Dedifferentiated amniotic fluid mesenchymal stem cell (primary cell): ENCODE measurements around the gene PLEKHA7.
"Not testable (repeated sequence)": the region's sequence is repeated elsewhere in the genome, so short reads cannot be mapped to it uniquely, and the experiment has no call there.

ENCODE experiments used
- DNase-seq: peaks from one replicate; pipeline ENCODE4 v3.0.0-alpha.2; 2016; ENCODE audit errors: extremely low spot score

Gene PLEKHA7, protein sequence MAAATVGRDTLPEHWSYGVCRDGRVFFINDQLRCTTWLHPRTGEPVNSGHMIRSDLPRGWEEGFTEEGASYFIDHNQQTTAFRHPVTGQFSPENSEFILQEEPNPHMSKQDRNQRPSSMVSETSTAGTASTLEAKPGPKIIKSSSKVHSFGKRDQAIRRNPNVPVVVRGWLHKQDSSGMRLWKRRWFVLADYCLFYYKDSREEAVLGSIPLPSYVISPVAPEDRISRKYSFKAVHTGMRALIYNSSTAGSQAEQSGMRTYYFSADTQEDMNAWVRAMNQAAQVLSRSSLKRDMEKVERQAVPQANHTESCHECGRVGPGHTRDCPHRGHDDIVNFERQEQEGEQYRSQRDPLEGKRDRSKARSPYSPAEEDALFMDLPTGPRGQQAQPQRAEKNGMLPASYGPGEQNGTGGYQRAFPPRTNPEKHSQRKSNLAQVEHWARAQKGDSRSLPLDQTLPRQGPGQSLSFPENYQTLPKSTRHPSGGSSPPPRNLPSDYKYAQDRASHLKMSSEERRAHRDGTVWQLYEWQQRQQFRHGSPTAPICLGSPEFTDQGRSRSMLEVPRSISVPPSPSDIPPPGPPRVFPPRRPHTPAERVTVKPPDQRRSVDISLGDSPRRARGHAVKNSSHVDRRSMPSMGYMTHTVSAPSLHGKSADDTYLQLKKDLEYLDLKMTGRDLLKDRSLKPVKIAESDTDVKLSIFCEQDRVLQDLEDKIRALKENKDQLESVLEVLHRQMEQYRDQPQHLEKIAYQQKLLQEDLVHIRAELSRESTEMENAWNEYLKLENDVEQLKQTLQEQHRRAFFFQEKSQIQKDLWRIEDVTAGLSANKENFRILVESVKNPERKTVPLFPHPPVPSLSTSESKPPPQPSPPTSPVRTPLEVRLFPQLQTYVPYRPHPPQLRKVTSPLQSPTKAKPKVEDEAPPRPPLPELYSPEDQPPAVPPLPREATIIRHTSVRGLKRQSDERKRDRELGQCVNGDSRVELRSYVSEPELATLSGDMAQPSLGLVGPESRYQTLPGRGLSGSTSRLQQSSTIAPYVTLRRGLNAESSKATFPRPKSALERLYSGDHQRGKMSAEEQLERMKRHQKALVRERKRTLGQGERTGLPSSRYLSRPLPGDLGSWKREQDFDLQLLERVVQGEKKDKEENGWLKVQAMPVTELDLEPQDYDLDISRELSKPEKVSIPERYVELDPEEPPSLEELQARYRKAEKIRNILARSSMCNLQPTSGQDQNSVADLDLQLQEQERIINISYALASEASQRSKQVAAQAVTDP

DNA sequence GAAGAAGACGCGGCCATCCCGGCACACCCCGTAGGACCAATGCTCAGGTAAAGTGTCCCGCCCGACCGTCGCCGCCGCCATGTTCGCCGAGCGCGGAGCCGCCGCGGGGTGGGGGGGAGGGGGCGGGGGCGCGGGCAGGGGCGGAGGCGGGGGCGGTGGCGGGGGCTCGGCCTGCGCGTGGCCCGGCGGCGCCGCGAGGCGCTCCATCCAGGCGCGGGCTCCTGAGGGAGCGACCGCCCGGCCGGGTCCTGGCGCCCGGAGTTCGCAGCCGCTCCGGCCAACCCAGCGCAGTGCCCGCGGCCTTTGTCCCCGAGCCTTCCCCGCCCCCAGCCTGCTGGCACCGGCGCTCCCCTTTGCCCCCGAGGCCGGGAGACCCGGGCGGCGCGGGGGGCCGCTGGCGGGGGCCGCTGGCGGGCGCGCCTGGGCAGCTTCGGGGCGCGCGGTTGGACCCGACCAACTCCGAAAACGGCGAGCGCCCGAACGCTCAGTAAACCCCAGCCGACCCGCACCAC is at the start of gene PLEKHA7:
TSS of gene PLEKHA7 (minus strand) at position 94 of the 512 bp plus-strand sequence. CDS start at position 81, 13 bp downstream.
- DNase-seq, result no peak

DNA sequence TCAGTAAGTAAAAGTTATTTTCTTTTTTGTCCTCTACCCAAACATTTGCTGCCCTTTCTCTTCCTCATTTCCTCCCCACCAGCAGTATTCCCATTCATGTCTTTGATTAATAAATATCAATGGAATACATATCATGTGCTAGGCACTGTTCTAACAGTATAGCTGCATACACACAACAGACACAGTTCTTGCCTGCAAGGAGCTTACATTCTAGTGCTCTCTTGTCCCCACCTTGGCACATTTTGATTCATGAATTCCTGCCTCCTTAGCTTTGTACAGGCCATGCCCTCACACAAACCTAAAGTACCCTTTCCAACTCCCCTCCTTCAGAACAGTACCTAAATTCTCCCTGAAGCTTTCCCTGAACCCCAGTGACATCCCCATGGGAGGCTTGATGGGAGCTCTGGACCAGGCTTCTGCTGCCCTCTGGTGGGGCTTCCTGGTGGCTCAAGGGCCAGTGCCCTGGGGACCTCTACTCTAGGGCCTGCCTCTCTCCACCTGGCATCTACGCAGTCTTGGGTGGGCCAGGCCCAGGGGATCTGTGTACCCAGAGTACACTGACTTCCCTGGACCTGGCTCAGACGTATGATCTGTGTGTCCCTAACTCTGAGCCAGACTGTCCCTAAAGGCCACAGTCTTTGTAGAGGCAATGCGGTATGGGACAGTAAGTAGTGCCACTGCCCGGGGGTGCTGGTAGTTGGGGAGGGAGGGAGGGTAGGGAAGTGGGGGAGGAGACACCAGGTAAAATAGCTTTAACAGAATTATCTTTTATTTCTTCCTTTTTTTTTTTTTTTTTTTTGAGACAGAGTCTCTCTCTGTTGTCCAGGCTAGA is 49.2 kb upstream of the PLEKHA7 start:
- no peak for DNase-seq

DNA sequence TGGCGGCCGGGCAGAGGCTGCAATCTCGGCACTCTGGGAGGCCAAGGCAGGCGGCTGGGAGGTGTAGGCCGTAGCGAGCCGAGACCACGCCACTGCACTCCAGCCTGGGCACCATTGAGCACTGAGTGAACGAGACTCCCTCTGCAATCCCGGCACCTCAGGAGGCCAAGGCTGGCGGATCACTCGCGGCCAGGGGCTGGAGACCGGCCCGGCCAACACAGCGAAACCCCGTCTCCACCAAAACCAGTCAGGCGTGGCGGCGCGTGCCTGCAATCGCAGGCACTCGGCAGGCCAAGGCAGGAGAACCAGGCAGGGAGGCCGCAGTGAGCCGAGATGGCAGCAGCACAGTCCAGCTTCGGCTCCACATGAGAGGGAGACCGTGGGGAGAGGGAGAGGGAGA is 36.9 kb upstream of the PLEKHA7 start:
- DNase-seq, result not testable (repeated sequence)

DNA sequence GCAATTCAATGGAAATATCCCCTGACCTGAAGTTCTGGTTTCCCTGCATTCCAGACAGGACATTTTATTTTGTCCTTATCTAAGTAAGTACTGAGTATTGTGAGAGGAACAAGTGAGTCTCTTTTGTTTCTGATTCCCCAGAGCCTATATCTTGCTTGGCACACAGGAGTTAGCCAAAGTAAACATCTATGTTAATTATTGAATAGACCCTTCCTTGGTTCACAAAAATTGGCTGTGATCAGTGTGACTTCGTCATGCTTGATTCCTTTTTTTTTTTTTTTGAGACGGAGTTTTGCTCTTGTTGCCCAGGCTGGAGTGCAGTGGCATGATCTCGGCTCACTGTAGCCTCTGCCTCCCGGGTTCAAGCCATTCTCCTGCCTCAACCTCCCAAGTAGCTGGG is 34.3 kb upstream of the PLEKHA7 start:
- DNase-seq, result not testable (repeated sequence)

DNA sequence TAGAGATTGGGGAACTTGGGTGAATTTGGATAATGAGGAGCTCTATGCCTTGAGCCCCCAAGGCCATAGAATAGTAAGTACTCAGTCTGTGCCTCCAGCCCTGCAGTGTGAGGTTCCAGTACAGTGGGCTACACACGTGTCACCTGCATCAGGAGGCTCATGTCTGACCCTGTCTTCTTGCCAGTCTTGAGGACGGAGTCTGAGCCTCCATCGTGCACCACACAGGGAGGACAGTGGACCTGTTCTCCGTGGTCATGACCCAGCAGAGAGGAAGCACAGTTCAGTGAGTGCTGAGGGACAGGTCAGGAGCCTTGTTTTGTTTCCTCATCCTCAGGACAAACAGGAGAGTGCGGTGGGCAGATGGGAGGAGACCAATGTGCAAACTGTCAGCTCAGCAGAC is 32.5 kb upstream of the PLEKHA7 start:
- no peak for DNase-seq

DNA sequence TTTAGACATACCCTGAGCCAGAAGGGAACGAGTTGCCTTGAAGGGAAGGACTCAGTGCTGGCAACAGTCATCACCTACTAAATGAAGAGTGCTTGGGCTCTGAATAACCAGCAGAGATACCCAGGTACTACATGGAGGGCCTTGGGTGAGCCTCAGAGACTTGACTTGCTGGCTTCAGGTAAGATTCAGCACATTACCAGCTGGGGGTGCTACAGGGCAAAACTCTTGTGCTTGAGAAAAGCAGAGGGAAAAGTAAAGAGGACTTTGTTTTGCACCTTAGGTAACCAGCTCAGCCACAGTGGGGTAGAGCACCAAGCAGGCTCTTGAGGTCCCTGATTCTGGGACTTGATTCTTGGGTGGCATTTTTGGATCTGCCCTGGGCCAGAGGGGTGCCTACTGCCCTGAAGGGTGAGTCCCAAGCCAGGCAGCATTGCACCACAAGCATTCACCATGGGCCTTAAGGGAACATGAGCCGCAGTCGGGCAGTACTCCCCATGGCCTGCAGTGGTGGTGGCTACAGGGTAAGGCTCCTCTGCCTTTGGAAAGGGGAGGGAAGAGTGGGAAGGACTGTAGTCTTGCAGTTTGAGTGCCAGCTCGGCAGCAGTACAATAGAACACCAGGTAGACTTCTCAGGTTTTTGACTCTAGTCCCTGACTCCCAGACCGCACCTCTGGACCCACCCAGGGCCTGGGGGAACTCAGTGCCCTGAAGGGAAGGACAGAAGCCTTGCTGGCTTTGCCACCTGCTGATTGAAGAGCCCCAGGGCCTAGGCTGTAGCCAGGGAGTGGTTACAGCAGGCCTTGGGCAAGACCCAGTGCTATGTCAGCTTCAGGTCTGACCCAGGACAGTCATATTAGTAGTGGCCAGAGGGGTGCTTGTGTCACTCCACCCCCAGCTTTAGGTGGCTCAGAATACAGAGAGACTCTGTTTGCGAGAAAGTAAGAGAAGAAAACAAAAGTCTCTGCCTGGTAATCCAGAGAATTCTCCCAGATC is 22.7 kb upstream of the PLEKHA7 start:
- DNase-seq, result no peak

DNA sequence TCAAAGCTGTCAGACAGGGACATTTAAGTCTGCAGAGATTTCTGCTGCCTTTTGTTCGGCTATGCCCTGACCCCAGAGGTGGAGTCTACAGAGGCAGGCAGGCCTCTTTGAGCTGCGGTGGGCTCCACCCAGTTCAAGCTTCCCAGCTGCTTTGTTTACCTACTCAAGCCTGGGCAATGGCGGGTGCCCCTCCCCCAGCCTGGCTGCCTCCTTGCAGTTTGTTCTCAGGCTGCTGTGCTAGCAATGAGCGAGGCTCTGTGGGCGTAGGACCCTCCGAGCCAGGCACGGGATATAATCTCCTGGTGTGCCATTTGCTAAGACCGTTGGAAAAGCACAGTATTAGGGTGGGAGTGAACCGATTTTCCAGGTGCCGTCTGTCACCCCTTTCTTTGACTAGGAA is 19.8 kb upstream of the PLEKHA7 start:
- not testable (repeated sequence) for DNase-seq

DNA sequence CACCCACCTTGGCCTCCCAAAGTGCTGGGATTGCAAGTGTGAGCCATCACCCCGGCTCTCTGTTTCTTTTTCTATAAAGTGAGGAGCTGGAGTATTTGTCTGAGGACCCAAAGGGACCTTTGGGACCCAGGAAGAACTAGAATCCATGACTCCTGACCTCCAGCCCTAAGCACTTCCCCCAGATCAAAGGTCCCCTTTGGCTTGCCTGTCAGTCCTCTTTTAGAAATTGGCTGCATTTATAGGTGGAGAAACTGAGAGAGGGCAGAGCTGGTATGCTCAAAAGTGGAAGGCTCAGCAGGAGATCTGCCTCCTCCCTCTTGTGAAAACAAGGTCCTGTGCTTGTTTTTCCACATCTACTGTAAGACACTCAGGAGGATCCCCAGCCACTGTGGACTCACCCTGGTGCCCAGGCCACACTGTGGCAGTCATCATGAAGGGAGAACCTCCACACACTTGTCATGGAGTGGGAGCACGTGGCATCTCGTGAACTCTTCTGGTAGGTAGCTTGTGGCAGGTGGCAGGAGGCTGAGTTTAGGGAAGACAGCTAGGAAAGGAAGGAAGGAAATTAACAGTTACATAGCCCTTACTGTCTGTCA is 12.4 kb upstream of the PLEKHA7 start:
- DNase-seq, result no peak

DNA sequence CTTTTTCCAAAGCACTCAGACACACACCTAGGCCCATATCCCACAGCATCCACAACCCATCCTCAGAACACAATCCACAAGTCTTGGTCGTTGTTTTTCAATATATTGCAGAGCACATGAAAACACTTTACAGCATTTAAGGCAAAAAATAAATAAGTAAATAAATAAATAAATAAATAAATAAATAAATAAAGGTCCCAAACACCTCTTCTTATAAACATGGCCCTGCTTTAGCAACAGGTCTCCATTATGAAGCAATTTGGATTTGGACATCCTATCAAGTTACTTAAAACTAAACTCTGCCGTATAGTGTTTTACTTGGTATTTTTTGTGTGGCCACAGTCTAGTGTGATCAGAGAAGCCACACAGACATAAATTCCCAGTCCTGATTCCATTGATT is 10.7 kb upstream of the PLEKHA7 start:
- no peak for DNase-seq

DNA sequence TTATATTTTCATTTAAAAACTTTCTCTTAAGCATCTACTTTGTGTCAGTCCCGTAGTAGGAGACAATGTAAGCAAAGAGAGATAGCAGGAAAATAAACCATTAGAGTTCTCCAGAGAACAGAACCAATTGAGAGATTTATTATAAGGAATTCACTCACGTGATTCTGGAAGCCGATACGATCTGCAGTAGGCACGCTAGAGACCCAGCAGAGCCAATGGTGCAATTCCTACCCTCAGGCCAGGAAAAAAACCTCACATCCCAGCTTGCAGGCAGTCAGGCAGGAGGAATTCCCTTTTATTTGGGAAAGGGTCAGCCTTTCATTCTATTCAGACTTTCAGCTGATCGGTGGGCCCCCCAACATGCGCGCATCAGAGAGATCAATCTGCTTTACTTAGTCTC is 7.3 kb upstream of the PLEKHA7 start:
- peak; percentile 44 for DNase-seq

DNA sequence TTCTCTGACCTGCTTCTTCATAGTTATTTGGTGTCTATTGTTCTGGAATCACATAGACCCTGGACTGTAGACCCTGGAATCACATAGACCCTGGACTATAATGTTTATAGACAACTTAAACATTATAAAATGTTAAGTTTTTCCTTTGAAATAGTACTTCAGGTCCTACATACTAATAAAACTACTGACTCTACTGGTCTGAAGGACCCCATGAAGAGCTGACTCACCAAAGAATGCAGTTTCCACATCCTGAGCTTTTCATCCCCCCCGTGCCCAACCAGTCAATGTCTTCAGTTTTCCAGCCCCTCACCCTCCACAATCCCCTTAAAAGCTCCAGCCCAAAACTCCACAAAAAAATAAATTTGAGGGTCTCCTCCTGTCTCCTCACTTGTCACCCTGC is 6.6 kb upstream of the PLEKHA7 start:
- no peak for DNase-seq

DNA sequence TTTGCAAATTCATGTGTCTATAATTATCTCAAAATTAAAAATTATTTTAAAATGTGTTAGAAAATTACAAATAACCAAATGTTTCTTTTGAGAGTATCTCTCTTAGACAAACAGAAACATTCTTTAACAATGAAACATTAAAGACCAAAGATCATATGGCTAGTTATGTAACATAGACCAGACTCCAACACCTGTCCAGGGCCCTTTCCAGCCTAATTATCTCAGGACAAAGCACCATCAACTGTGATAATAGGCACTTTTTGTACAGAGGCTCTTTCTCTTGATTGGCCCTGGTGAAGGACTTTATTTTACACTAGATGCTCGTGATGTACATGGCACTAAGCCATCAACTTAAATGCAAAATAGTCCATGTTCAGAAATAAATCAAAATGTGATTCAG is 5.0 kb upstream of the PLEKHA7 start:
- DNase-seq, result no peak

DNA sequence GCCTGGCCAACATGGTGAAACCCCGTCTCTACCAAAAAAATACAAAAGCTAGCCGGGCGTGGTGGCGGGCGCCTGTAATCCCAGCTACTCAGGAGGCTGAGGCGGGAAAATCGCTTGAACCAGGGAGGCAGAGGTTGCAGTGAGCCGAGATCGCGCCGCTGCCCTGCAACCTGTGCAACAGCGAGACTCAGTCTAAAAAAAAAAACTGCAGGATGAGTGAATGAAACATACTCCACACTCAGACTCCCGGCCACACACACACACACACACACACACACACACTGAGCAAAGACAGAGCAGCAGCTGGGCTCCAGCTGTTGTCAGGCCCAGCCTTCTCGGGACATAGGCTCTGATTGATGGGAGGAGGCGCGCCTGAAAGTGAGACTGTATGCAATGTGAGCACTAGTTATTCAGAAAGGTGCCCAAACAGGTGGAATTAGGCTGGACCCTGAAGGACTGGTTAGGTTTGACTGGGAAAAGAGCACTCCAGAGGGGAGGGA is 1.5 kb upstream of the PLEKHA7 start:
- DNase-seq, result no peak

DNA sequence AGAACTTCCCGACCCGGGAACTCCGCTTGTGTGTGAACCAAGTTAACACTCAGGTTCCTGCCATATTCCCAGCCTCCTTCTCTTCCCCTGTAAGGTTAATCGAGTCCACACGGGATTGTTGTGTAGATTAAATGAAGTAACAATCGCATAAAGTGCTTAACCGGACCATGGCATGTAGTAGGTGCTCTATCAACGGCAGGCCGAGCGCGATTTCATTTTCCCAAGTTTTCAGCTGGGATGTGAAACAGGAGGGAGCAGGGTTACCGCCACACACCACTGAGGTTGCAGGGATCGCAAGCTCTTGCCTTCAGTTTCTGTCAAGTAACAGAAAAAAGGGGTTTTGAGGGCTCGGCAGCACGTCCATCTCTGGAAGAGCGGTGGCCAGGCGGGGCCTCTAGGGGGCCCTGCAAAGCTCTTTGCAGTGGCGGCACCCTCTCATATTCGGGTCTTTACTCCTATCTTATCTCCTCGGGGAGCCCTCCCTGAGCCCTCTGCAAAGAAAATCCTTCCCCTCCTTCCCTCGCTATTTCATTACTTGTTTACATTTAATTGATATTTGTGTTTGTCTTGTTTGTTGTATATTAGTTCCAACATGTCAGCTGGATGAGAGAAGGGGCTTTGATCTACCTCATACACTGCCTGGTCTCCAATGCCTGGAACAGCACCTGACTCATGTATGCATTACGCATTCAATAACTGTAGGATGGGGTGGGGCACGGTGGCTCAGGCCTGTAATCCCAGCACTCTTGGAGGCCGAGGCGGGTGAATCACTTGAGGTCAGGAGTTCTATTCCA is 816 bp upstream of the PLEKHA7 start:
- DNase-seq, result no peak

DNA sequence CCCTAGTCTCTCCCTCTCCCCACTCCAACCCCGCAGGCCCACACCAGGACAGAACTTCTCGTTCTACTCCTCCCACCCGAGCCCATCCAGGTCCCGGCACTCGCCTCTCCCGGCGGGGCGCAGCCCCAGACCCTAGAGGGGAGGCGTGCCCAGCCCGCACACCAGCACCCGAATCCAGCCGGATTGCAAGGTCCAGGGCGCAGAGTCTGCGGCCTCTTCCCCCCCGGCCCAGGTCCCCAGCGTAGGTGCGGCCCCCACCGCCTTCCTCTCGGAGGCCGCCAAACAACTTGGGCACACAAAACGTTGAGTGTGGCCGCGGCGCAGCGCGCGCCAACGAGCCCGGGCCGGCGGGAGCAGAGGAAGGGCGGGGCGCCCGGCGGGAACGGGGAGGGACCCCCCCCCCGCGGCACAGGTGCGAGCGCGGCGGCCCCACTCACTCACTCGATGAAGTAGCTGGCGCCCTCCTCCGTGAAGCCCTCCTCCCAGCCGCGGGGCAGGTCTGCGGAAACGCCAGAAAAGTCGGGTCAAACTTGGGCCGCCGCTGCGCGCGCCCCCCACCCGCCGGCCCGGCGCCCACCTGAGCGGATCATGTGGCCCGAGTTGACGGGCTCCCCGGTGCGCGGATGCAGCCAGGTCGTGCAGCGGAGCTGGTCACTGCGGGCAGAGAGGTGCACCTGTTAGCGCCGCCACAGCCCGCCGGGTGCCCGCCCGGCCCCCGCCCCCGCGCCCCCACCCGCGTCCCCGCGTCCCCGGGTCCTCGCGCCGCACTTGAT is 480 bp downstream of the PLEKHA7 start:
- no peak for DNase-seq

DNA sequence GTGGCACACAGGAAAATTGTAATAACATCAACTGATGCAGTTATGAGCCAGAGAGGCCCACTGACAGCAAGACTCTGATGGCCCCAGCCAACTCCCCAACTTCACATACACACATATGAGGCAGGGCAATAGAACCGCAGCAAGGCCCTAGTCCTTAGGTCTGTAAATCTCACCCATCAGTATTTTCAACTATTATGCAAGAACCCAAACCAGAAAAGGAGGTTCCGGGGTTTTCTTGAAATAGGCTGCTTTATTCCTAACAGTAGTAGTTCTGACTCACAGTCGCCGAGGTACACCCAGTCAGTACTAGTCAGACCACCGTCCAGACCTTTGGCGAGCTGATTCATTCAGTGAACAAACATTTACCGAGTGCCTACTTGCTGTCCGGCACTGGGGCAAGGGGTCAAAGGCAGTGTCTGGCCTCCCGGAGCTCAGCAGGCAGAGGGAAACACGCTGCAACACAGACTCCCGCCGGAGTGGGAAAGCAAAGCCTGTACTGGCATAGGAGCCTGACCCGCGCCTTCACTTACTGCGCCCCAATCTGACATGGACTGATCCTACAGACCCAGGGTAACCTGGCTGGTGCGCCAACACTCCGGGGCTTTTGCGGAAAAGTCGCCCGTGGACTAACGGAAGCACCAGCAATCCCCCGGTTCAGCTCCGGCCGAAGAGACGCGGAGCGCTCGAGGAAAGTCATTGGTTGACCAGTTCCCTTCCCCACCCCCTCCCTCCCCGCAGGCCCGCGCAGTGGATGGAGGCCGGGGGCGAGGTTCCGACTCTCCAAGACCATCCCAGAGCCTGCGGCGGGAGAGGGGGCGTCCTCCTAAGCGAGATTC is 1.3 kb downstream of the PLEKHA7 start:
- DNase-seq, result no peak

DNA sequence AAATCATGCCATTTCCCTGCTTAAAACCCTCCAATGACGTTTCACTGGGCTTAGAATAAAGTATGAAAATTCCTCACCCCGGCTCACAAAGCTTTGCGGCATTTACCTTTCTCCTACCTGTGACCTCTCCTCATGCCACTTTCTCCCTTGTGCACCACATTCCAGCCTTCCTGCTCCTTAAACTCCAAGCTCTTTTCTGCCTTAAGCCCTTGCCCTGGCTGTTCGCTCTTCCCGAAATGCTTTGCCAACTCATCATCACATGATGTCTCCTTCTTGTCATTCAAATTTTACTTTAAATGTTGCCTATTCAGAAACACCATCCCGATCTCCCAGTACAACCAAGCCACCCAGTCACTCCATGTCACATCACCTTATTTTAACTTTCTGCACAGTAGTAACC is 2.0 kb downstream of the PLEKHA7 start:
- no peak for DNase-seq
